ENCODE measurements around the gene TOMM70. TPM values are rescaled to one million over a fixed set of nuclear protein-coding genes. Genes with fewer than 3 reads are reported as not detected.

Gene TOMM70
- total and polyA plus RNA-seq, 12 donors: 11.4 to 95.2 (median 39.8) TPM

- 66 to 76% (median 75%) methylated on average over 2 of the region's 2 CpGs for WGBS, 4 donors
- TF ChIP-seq POLR2A (IDR thresholded peaks at IDR 0.05): no peak
- H3K4me3 ChIP-seq: no peak overlapping the region
Observed at GRCh38 chr3:100436951-100437350, 36.1 kb upstream of the TOMM70 start.

GRCh38 chr3:100429187-100429716, 28.4 kb upstream of the TOMM70 start:
- no peak overlapping the region for H3K4me3 ChIP-seq
- WGBS, 4 donors: 45 to 72% (median 62%) methylated on average over 2 of the region's 2 CpGs
- no peak for TF ChIP-seq CTCF (IDR thresholded peaks at IDR 0.05)
- TF ChIP-seq POLR2A (IDR thresholded peaks at IDR 0.05): no peak

More at GRCh38 chr3:100436951-100437350, 36.1 kb upstream of the TOMM70 start:
- Histone ChIP-seq H3K27me3 (no peaks in the 10 kb centered on the region), H3K9me3 (replicated peaks in 1 of 3) (no peaks in the 10 kb centered on the region), H3K4me1 (replicated peaks in 1 of 2) (no peaks in the 10 kb centered on the region), H3K27ac (no peak overlapping the region), H3K36me3 (replicated peaks in 1 of 2) (no peaks in the 10 kb centered on the region)
- intact Hi-C loops (cut with DNase I): no loop called here
- no peak for DNase-seq

GRCh38 chr3:100427699-100428098, 26.8 kb upstream of the TOMM70 start:
- Histone ChIP-seq H3K36me3 (replicated peaks in 1 of 2) (no peaks in the 10 kb centered on the region), H3K4me1 (replicated peaks in 1 of 2) (no peaks in the 10 kb centered on the region), H3K9me3 (replicated peaks in 1 of 3) (no peaks in the 10 kb centered on the region), H3K4me3 (no peak overlapping the region), H3K27me3 (no peaks in the 10 kb centered on the region), H3K27ac (no peak overlapping the region)
- DNase-seq: no peak
- no peak for TF ChIP-seq CTCF (IDR thresholded peaks at IDR 0.05)
- TF ChIP-seq POLR2A (IDR thresholded peaks at IDR 0.05): no peak
- intact Hi-C loops (cut with DNase I): no loop called here
- WGBS, 4 donors: 20 to 46% (median 26%) methylated on average over 2 of the region's 2 CpGs

More at GRCh38 chr3:100429187-100429716, 28.4 kb upstream of the TOMM70 start:
- H3K4me1 ChIP-seq (replicated peaks in 1 of 2): no peaks in the 10 kb centered on the region
- H3K36me3 ChIP-seq (replicated peaks in 1 of 2): no peaks in the 10 kb centered on the region
- no peak overlapping the region for H3K27ac ChIP-seq
- no peaks in the 10 kb centered on the region for H3K27me3 ChIP-seq
- H3K9me3 ChIP-seq (replicated peaks in 1 of 3): no peaks in the 10 kb centered on the region
- intact Hi-C loops (cut with DNase I): no loop called here
- DNase-seq: no peak

GRCh38 chr3:100426067-100426682, 25.3 kb upstream of the TOMM70 start:
- intact Hi-C loops (cut with DNase I): no loop called here

More at GRCh38 chr3:100426067-100426682, 25.3 kb upstream of the TOMM70 start:
- H3K27me3 ChIP-seq: no peaks in the 10 kb centered on the region
- H3K9me3 ChIP-seq (replicated peaks in 1 of 3): no peaks in the 10 kb centered on the region
- no peaks in the 10 kb centered on the region for H3K36me3 ChIP-seq (replicated peaks in 1 of 2)
- no peak overlapping the region for H3K27ac ChIP-seq
- H3K4me3 ChIP-seq: no peak overlapping the region
- no peak for DNase-seq
- TF ChIP-seq CTCF (IDR thresholded peaks at IDR 0.05): no peak
- no peak for TF ChIP-seq POLR2A (IDR thresholded peaks at IDR 0.05)
- 70 to 86% (median 74%) methylated on average over 7 to 8 of the region's 8 CpGs for WGBS, 4 donors
- H3K4me1 ChIP-seq (replicated peaks in 1 of 2): no peaks in the 10 kb centered on the region

Measured in adrenal gland (tissue), 12 donors.